ENCODE results near the gene SPO11.

- TF ChIP-seq, protein P1, sequence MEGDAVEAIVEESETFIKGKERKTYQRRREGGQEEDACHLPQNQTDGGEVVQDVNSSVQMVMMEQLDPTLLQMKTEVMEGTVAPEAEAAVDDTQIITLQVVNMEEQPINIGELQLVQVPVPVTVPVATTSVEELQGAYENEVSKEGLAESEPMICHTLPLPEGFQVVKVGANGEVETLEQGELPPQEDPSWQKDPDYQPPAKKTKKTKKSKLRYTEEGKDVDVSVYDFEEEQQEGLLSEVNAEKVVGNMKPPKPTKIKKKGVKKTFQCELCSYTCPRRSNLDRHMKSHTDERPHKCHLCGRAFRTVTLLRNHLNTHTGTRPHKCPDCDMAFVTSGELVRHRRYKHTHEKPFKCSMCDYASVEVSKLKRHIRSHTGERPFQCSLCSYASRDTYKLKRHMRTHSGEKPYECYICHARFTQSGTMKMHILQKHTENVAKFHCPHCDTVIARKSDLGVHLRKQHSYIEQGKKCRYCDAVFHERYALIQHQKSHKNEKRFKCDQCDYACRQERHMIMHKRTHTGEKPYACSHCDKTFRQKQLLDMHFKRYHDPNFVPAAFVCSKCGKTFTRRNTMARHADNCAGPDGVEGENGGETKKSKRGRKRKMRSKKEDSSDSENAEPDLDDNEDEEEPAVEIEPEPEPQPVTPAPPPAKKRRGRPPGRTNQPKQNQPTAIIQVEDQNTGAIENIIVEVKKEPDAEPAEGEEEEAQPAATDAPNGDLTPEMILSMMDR (conservative IDR thresholded peaks at IDR 0.05; ENCODE audit: low read depth, low read length): no peak
- TF ChIP-seq EZH2 (IDR thresholded peaks at IDR 0.05; ENCODE audit: low read length, unreplicated experiment): no peak
These were observed 1.8 kb upstream of the SPO11 start for GRCh38 chr20:57327820-57328219.

Data from PC-3 (cell line).